ACHN (cell line): ENCODE measurements around the gene ZIM2.

Experiments used
- DNase-seq: peaks from one replicate; pipeline ENCODE4 v3.0.0-alpha.2; 2015
- in situ Hi-C: cut with HindIII; loops from 2 replicates; pipeline ENCODE4 v1.10.0; 2017; ENCODE audit warnings: low sequenced_read_pairs, low pct_ligation_motif_present, low pct_unique_long_range_greater_than_20kb

The ZIM2 gene

GRCh38 chr19:56842412-56842811 lies 1.9 kb upstream of the ZIM2 start:
- in situ Hi-C loops: no loop called here
- DNase-seq: no peak

GRCh38 chr19:56841193-56841543 lies 642 bp upstream of the ZIM2 start:
- in situ Hi-C loops: no loop called here
- DNase-seq: no peak

GRCh38 chr19:56839652-56840450 lies 675 bp downstream of the ZIM2 start:
- in situ Hi-C loops: no loop called here
- no peak for DNase-seq

- in situ Hi-C loops: no loop called here
- DNase-seq: no peak
Observed at GRCh38 chr19:56838909-56839651, 1.4 kb downstream of the ZIM2 start.

GRCh38 chr19:56838024-56838908 lies 2.3 kb downstream of the ZIM2 start:
- in situ Hi-C loops: no loop called here

GRCh38 chr19:56837492-56838023 lies 3.0 kb downstream of the ZIM2 start:
- DNase-seq: no peak
- in situ Hi-C loops: no loop called here

More at GRCh38 chr19:56838024-56838908, 2.3 kb downstream of the ZIM2 start:
- no peak for DNase-seq

GRCh38 chr19:56837004-56837403 lies 3.5 kb downstream of the ZIM2 start:
- DNase-seq: no peak
- in situ Hi-C loops: no loop called here

GRCh38 chr19:56836059-56836458 lies 4.5 kb downstream of the ZIM2 start:
- in situ Hi-C loops: no loop called here
- no peak for DNase-seq

- DNase-seq: no peak
- in situ Hi-C loops: no loop called here
Observed at GRCh38 chr19:56835401-56835800, 5.1 kb downstream of the ZIM2 start.

- DNase-seq: no peak
- in situ Hi-C loops: no loop called here
Observed at GRCh38 chr19:56834564-56835375, 5.8 kb downstream of the ZIM2 start.

GRCh38 chr19:56832352-56832928 lies 8.1 kb downstream of the ZIM2 start:
- in situ Hi-C loops: no loop called here
- no peak for DNase-seq

GRCh38 chr19:56831255-56831654 lies 9.3 kb downstream of the ZIM2 start:
- DNase-seq: no peak
- in situ Hi-C loops: no loop called here

- DNase-seq: no peak
- in situ Hi-C loops: no loop called here
Observed at GRCh38 chr19:56829596-56829995, 10.9 kb downstream of the ZIM2 start.

- DNase-seq: no peak
- in situ Hi-C loops: no loop called here
Observed at GRCh38 chr19:56827708-56828107, 12.8 kb downstream of the ZIM2 start.

- in situ Hi-C loops: no loop called here
- DNase-seq: no peak
Observed at GRCh38 chr19:56823956-56824355, 16.6 kb downstream of the ZIM2 start.

- in situ Hi-C loops: no loop called here
Observed at GRCh38 chr19:56823417-56823816, 17.1 kb downstream of the ZIM2 start.

GRCh38 chr19:56822755-56823154 lies 17.8 kb downstream of the ZIM2 start:
- DNase-seq: no peak
- in situ Hi-C loops: no loop called here

More at GRCh38 chr19:56823417-56823816, 17.1 kb downstream of the ZIM2 start:
- DNase-seq: no peak

- in situ Hi-C loops: no loop called here
- DNase-seq: no peak
Observed at GRCh38 chr19:56821675-56822074, 18.9 kb downstream of the ZIM2 start.
